OCI-LY1 (cell line): ENCODE measurements around the gene RMND5B.

Experiments
- H2AFZ ChIP-seq: fragments of 200-600 bp; sonication (generic), shearing (Covaris generic); 2 replicates; pipeline ENCODE4 v1.6.0; 2014; ENCODE audit warnings: antibody characterized with exemption, mild to moderate bottlenecking, low read length
- H3F3A ChIP-seq: fragments of 200-600 bp; sonication (generic), shearing (Covaris generic); 2 replicates; pipeline ENCODE4 v1.6.0; 2014; ENCODE audit warnings: mild to moderate bottlenecking, antibody characterized with exemption, low read length, moderate library complexity; ENCODE audit not compliant: insufficient read depth
- H3K27ac ChIP-seq: fragments of 200-600 bp; sonication (generic); 2 replicates; pipeline ENCODE4 v1.5.1; 2014; ENCODE audit warnings: low read length, mixed run types, mild to moderate bottlenecking, low read depth; ENCODE audit not compliant: poor library complexity, severe bottlenecking
- H3K27me3 ChIP-seq: fragments of 200-600 bp; sonication (generic); 2 replicates; pipeline ENCODE4 v1.6.0; 2014; ENCODE audit warnings: antibody characterized with exemption, mild to moderate bottlenecking, low read length, moderate library complexity; ENCODE audit not compliant: insufficient read depth
- H3K36me3 ChIP-seq: fragments of 200-600 bp; sonication (generic); 2 replicates; pipeline ENCODE4 v1.6.1; 2014; ENCODE audit warnings: mild to moderate bottlenecking, antibody characterized with exemption, low read length, moderate library complexity, mixed read lengths; ENCODE audit not compliant: insufficient read depth
- H3K4me1 ChIP-seq: fragments of 200-600 bp; sonication (generic); 2 replicates; pipeline ENCODE4 v1.5.1; 2014; ENCODE audit warnings: mild to moderate bottlenecking, low read length, moderate library complexity; ENCODE audit not compliant: insufficient read depth, severe bottlenecking
- H3K4me2 ChIP-seq: fragments of 200-600 bp; sonication (generic), shearing (Covaris generic); 2 replicates; pipeline ENCODE4 v1.6.1; 2014; ENCODE audit warnings: low read length
- H3K4me3 ChIP-seq: fragments of 200-600 bp; sonication (generic); 2 replicates; pipeline ENCODE4 v1.5.1; 2014; ENCODE audit warnings: low read length, low read depth, mild to moderate bottlenecking, mixed read lengths; ENCODE audit not compliant: poor library complexity, severe bottlenecking
- H3K79me2 ChIP-seq: fragments of 200-600 bp; shearing (Covaris generic); 2 replicates; pipeline ENCODE4 v1.6.1; 2016; ENCODE audit warnings: mixed run types, low read length, mixed read lengths; ENCODE audit not compliant: insufficient read depth
- H3K9ac ChIP-seq: fragments of 200-600 bp; sonication (generic), shearing (Covaris generic); 2 replicates; pipeline ENCODE4 v1.6.1; 2014; ENCODE audit warnings: mild to moderate bottlenecking, low read length, mixed read lengths
- H3K9me2 ChIP-seq: fragments of 200-600 bp; sonication (generic), shearing (Covaris generic); 2 replicates; pipeline ENCODE4 v1.6.1; 2014; ENCODE audit warnings: low read depth, mild to moderate bottlenecking, low read length, mixed read lengths
- H3K9me3 ChIP-seq: fragments of 200-600 bp; shearing (Covaris generic); 2 replicates; pipeline ENCODE4 v1.6.1; 2014; ENCODE audit warnings: low read length, mixed read lengths
- H4K20me1 ChIP-seq: fragments of 200-600 bp; sonication (generic), shearing (Covaris generic); 2 replicates; pipeline ENCODE4 v1.6.0; 2016; ENCODE audit warnings: mild to moderate bottlenecking, low read length; ENCODE audit not compliant: insufficient read depth
- CTCF ChIP-seq: fragments of 200-600 bp; sonication (generic), shearing (Covaris generic); IDR thresholded peaks from 2 replicates; pipeline ENCODE4 v1.5.1; 2017; ENCODE audit warnings: mild to moderate bottlenecking, antibody characterized with exemption, low read length, moderate library complexity, mixed read lengths
- EZH2 ChIP-seq: fragments of 200-600 bp; sonication (generic), shearing (Covaris generic); IDR thresholded peaks from 2 replicates; pipeline ENCODE4 v1.8.0; 2017; ENCODE audit warnings: borderline replicate concordance, mixed run types, mild to moderate bottlenecking, antibody characterized with exemption, low read length, moderate library complexity, mixed read lengths

The RMND5B gene

GRCh38 chr5:178141550-178141949 lies 10.7 kb downstream of the RMND5B start:
- Histone ChIP-seq H3K4me1 (no peaks in the 10 kb centered on the region), H3K9me3 (no peaks in the 10 kb centered on the region), H2AFZ (no peak overlapping the region), H3K27me3 (no peaks in the 10 kb centered on the region), H3K9ac (no peak overlapping the region), H3K9me2 (no peaks in the 10 kb centered on the region), H3K27ac (no peak overlapping the region), H3K36me3 (peaks cover 85% of the 10 kb centered on the region), H4K20me1 (no peaks in the 10 kb centered on the region), H3K79me2 (no peaks in the 10 kb centered on the region), H3F3A (no peaks in the 10 kb centered on the region), H3K4me2 (no peak overlapping the region), H3K4me3 (no peak overlapping the region)
- TF ChIP-seq EZH2 = no peak
- no peak for TF ChIP-seq CTCF

GRCh38 chr5:178142642-178143041 lies 11.8 kb downstream of the RMND5B start:
- Histone ChIP-seq H3K4me3 (no peak overlapping the region), H3K4me1 (no peaks in the 10 kb centered on the region), H3F3A (no peaks in the 10 kb centered on the region), H3K4me2 (no peak overlapping the region), H3K9me3 (no peaks in the 10 kb centered on the region), H3K9ac (no peak overlapping the region), H3K79me2 (no peaks in the 10 kb centered on the region), H4K20me1 (no peaks in the 10 kb centered on the region), H2AFZ (no peak overlapping the region), H3K27me3 (no peaks in the 10 kb centered on the region), H3K9me2 (no peaks in the 10 kb centered on the region), H3K36me3 (peaks cover 87% of the 10 kb centered on the region), H3K27ac (no peak overlapping the region)
- TF ChIP-seq EZH2 = no peak
- no peak for TF ChIP-seq CTCF

- no peaks in the 10 kb centered on the region for H3F3A ChIP-seq
- H3K36me3 ChIP-seq = peaks cover 87% of the 10 kb centered on the region
- no peak overlapping the region for H3K9ac ChIP-seq
- no peaks in the 10 kb centered on the region for H3K4me1 ChIP-seq
- no peaks in the 10 kb centered on the region for H4K20me1 ChIP-seq
- no peaks in the 10 kb centered on the region for H3K27me3 ChIP-seq
- TF ChIP-seq EZH2 = no peak
- TF ChIP-seq CTCF = no peak
- no peak overlapping the region for H3K4me3 ChIP-seq
- no peaks in the 10 kb centered on the region for H3K9me3 ChIP-seq
- no peak overlapping the region for H3K4me2 ChIP-seq
- no peaks in the 10 kb centered on the region for H3K9me2 ChIP-seq
- no peak overlapping the region for H3K27ac ChIP-seq
- no peak overlapping the region for H2AFZ ChIP-seq
- no peaks in the 10 kb centered on the region for H3K79me2 ChIP-seq
These were observed 12.4 kb downstream of the RMND5B start for GRCh38 chr5:178143246-178143645.
